HepG2 (cell line): ENCODE results near the gene NHERF2. TPM values are rescaled to one million over a fixed set of nuclear protein-coding genes. Genes with fewer than 3 reads are reported as not detected.

Experiments used
- ADNP ChIP-seq: sonication (generic); formaldehyde crosslinking; IDR thresholded peaks from 2 replicates; pipeline ENCODE4 v1.4.0; 2020; ENCODE audit warnings: missing genetic modification reagents
- GMEB1 ChIP-seq: sonication (generic); formaldehyde crosslinking; IDR thresholded peaks from 2 replicates; pipeline ENCODE4 v1.5.1; 2020; ENCODE audit warnings: missing genetic modification reagents, mild to moderate bottlenecking, borderline replicate concordance
- JUND ChIP-seq: sonication (generic); formaldehyde crosslinking; IDR thresholded peaks from 2 replicates; pipeline ENCODE4 v1.8.0; 2022; ENCODE audit warnings: mild to moderate bottlenecking, missing genetic modification reagents
- STAT6 ChIP-seq: sonication (generic); formaldehyde crosslinking; IDR thresholded peaks from 2 replicates; pipeline ENCODE4 v1.4.0; 2020; ENCODE audit warnings: missing genetic modification reagents, mild to moderate bottlenecking, borderline replicate concordance
- ZNF225 ChIP-seq: sonication (generic); formaldehyde crosslinking; IDR thresholded peaks from 2 replicates; pipeline ENCODE4 v1.4.0; 2020; ENCODE audit warnings: mild to moderate bottlenecking, missing genetic modification reagents
- ZNF263 ChIP-seq: sonication (generic); formaldehyde crosslinking; IDR thresholded peaks from 2 replicates; pipeline ENCODE4 v1.4.0; 2020; ENCODE audit warnings: missing genetic modification reagents
- ZNF460 ChIP-seq: sonication (generic); formaldehyde crosslinking; IDR thresholded peaks from 2 replicates; pipeline ENCODE4 v1.5.1; 2020; ENCODE audit warnings: missing genetic modification reagents, mild to moderate bottlenecking, borderline replicate concordance
- ZNF550 ChIP-seq: sonication (generic); formaldehyde crosslinking; IDR thresholded peaks from 2 replicates; pipeline ENCODE4 v1.4.0; 2020; ENCODE audit warnings: mild to moderate bottlenecking, missing genetic modification reagents, borderline replicate concordance
- ZNF609 ChIP-seq: sonication (generic); formaldehyde crosslinking; IDR thresholded peaks from 2 replicates; pipeline ENCODE4 v1.4.0; 2020; ENCODE audit warnings: mild to moderate bottlenecking, missing genetic modification reagents, borderline replicate concordance
- ZNF646 ChIP-seq: sonication (generic); formaldehyde crosslinking; IDR thresholded peaks from 2 replicates; pipeline ENCODE4 v1.9.0; 2021; ENCODE audit warnings: mild to moderate bottlenecking, missing genetic modification reagents
- polyA plus RNA-seq, 8 experiments: library from polyadenylated mRNA; depleted of rRNA in 3 of 8; stranded (reverse) in 7 of 8; unstranded in 1 of 8; fragments of >200 nt; fragmentation: Illumina TruSeq in 4 of 8; extraction: Trizol in 4 of 8; gene quantifications; 2 replicates each; pipeline versions ENCODE4 v1.2.1 to v1.2.3, GENCODE V29; 2011 to 2016; ENCODE audit warnings: low read depth in 4 of 8, missing spikeins in 1 of 8, mixed read lengths in 1 of 8; ENCODE audit not compliant: insufficient read depth in 1 of 8
- total RNA-seq, 5 experiments: library from RNA; depleted of rRNA; stranded (reverse); fragments of >200 nt; fragmentation: Illumina TruSeq; extraction: Trizol; gene quantifications; 2 replicates each; pipeline ENCODE4 v1.2.3, GENCODE V29; 2016; ENCODE audit warnings: low read depth in 1 of 5

Gene NHERF2
- total and polyA plus RNA-seq, 2 of the 13 experiments (the other 11 are each of a cell fraction or from before 2014, with no cell fraction given): 23.7 to 39.3 TPM

- peak; percentile 79 for TF ChIP-seq GMEB1 (CRISPR knock-in tag)
- TF ChIP-seq ZNF263 (CRISPR knock-in tag): peak; percentile 18; the same call in 1 of the 2 replicates
- 0 out of 2 replicates have a peak, but pooled peaks have one; percentile 27 for TF ChIP-seq ZNF460 (CRISPR knock-in tag)
- TF ChIP-seq ZNF225: no peak
- TF ChIP-seq ZNF609: no peak; the same call in 1 of the 2 replicates
- no peak for TF ChIP-seq ZNF646 (CRISPR knock-in tag)
- TF ChIP-seq ADNP (CRISPR knock-in tag): no peak
- no peak for TF ChIP-seq ZNF550 (CRISPR knock-in tag)
- 0 out of 2 replicates have a peak, but pooled peaks have one; percentile 50 for TF ChIP-seq JUND
- no peak for TF ChIP-seq STAT6
Measured at GRCh38 chr16:1983544-1984346, 43.0 kb upstream of the NHERF2 start, which contains the start of gene GFER (continued).
